Right lobe of liver (tissue), 4 donors: ENCODE results near the gene SLC39A5.
"Not testable (repeated sequence)": the region's sequence is repeated elsewhere in the genome, so short reads cannot be mapped to it uniquely, and the experiment has no call there.

Source experiments
- POLR2A ChIP-seq: fragments of 450-650 bp; IDR thresholded peaks from one replicate; pipeline ENCODE4 v1.6.1; 2017; ENCODE audit warnings: antibody characterized with exemption, mild to moderate bottlenecking
- TF ChIP-seq, protein P1 (sequence below), 4 donors: fragments of 200-600 bp in 3 of 4; fragments of 450-650 bp in 1 of 4; IDR thresholded peaks; one replicate each; pipeline versions ENCODE4 v1.5.1 to v1.8.0; 2016 to 2022; ENCODE audit warnings: antibody characterized with exemption in 4 of 4, mild to moderate bottlenecking in 2 of 4
- donor health status: DM: no; HTN: no; CAD: no.
- donor health status: DM: no; HTN: no; CAD: no.
- donor health status: DM: no; HTN: yes; CAD: no.

DNA sequence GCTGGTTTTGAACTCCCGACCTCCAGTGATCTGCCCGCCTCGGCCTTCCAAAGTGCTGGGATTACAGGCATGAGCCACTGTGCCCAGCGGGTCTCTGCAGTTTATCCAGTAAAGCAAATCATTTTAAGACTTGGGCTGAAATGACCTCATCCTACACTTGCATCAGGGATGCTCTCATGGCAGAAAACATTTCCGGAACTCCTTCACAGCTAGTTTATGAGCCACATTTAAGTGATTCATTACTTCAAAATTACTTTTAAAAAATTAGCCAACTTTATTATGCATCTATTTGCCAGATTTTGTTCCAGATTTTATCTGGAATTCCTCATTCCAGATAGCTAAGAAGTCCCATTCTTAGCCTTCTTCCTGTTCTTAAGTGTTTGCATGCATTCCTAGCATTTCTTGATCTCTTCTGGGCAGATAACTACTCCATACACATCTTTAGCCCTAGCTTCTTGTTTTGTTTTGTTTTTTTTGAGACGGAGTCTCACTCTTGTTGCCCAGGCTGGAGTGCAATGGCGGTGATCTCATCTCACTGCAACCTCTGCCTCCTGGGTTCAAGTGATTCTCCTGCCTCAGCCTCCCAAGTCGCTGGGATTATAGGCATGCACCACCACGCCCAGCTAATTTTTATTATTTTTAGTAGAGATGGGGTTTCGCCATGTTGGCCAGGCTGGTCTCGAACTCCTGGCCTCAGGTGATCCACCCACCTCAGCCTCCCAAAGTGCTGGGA lies 32.9 kb upstream of the SLC39A5 start:
- TF ChIP-seq, protein P1, sequence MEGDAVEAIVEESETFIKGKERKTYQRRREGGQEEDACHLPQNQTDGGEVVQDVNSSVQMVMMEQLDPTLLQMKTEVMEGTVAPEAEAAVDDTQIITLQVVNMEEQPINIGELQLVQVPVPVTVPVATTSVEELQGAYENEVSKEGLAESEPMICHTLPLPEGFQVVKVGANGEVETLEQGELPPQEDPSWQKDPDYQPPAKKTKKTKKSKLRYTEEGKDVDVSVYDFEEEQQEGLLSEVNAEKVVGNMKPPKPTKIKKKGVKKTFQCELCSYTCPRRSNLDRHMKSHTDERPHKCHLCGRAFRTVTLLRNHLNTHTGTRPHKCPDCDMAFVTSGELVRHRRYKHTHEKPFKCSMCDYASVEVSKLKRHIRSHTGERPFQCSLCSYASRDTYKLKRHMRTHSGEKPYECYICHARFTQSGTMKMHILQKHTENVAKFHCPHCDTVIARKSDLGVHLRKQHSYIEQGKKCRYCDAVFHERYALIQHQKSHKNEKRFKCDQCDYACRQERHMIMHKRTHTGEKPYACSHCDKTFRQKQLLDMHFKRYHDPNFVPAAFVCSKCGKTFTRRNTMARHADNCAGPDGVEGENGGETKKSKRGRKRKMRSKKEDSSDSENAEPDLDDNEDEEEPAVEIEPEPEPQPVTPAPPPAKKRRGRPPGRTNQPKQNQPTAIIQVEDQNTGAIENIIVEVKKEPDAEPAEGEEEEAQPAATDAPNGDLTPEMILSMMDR (IDR thresholded peaks at IDR 0.05) = not testable (repeated sequence)
- TF ChIP-seq POLR2A = not testable (repeated sequence)
